ENCODE data around the gene LRP5.

The LRP5 gene

DNA sequence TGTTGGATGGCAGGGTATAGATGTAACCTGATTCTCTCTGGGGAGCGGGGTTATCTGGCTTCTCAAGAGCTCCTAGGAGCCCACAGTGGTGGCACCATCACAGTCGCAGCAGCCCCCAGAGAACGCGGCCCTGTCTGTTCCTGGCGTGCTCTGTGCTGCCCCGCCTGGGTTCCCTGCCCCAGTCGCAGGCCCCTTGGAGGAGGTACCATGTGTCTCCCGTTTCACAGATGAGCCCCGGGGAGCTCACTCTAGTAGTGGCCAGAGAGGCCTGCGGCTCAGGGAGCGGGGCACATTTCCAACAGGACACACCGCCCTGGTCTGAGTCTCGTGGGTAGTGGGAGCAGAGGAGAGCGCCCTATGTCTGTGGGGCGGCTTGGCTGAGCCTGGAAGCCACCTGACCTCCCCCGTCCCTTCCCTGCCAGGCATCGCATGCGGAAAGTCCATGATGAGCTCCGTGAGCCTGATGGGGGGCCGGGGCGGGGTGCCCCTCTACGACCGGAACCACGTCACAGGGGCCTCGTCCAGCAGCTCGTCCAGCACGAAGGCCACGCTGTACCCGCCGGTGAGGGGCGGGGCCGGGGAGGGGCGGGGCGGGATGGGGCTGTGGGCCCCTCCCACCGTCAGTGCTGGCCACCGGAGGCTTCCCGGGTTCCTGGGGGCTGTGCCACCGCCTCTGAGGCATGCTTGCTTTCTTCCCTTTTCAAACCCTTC, 127.1 kb downstream of the LRP5 start:
- Histone ChIP-seq H3K4me3 (ENCODE audit: insufficient read depth in 1 of 2, low read depth in 1 of 2, low read length in 2 of 2) (no peak overlapping the region), H3K9me3 (ENCODE audit: control insufficient read depth, low read length) (no peaks in the 10 kb centered on the region), H3K4ac (ENCODE audit: low read depth in 1 of 2, low read length in 2 of 2) (peak overlapping the region; percentile 44 to 66), H3K27me3 (ENCODE audit: control insufficient read depth in 1 of 2, insufficient read depth in 1 of 2, low read length in 2 of 2) (no peaks in the 10 kb centered on the region), H3K27ac (ENCODE audit: low read length, poor library complexity, severe bottlenecking) (peak overlapping the region; percentile 88), H2BK15ac (ENCODE audit: low read depth, poor library complexity, severe bottlenecking) (no peak overlapping the region), H3K9ac (ENCODE audit: low read length) (no peak overlapping the region), H3K23ac (ENCODE audit: low read length in 2 of 2) (no peak overlapping the region), H2AK5ac (ENCODE audit: low read length, severe bottlenecking) (peak overlapping the region; percentile 69), H3K18ac (ENCODE audit: low read depth in 1 of 2, low read length in 2 of 2) (peak overlapping the region in 1 of 2 experiments; percentile 58), H3K79me1 (replicated peaks; ENCODE audit: low read length, poor library complexity, severe bottlenecking) (peaks cover 2% of the 10 kb centered on the region), H3K36me3 (ENCODE audit: control insufficient read depth in 1 of 2, insufficient read depth in 2 of 2, low read depth in 1 of 2, low read length in 2 of 2) (peaks cover 6 to 44% of the 10 kb centered on the region in 2 experiments), H4K91ac (ENCODE audit: low read length) (peak overlapping the region; percentile 65), H3K14ac (ENCODE audit: low read length in 2 of 2) (no peak overlapping the region), H4K8ac (ENCODE audit: low read length) (peak overlapping the region; percentile 35), H2BK120ac (ENCODE audit: low read depth, low read length) (no peak overlapping the region), H3K4me1 (ENCODE audit: control insufficient read depth, insufficient read depth, low read depth, low read length) (peaks cover 59% of the 10 kb centered on the region), H2BK5ac (ENCODE audit: low read depth, low read length, poor library complexity, severe bottlenecking) (peak overlapping the region; percentile 69), H3K4me2 (ENCODE audit: low read length, poor library complexity, severe bottlenecking) (no peak overlapping the region), H2BK12ac (ENCODE audit: low read length in 2 of 2) (peak overlapping the region in 1 of 2 experiments; percentile 81), H2AFZ (ENCODE audit: low read depth, low read length) (no peak overlapping the region)
- 72% methylated on average over 35 of the region's 38 CpGs for WGBS
- no peak for DNase-seq

DNA sequence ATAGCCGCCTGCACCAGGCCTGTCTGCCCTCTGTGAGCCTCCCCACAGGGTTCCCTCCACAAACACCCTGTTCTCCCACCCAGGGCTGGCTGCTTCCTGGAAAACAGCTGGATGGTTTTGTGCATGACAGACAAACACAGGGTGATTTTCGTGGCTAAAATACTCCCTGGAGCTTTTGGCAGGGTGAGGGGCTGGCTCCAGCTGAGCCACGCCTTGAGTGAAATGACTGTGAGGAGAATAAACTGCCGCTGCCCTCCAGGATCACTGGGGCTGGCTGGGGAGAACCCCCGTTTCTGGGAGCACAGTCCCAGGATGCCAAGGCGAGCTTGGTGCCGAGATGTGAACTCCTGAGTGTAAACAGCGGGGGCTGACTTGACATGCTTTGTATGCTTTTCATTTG, 127.8 kb downstream of the LRP5 start:
- peak overlapping the region; percentile 5 for H3K4me2 ChIP-seq (ENCODE audit: low read length, poor library complexity, severe bottlenecking)
- peak overlapping the region; percentile 77 for H3K27ac ChIP-seq (ENCODE audit: low read length, poor library complexity, severe bottlenecking)
- H3K79me1 ChIP-seq (replicated peaks; ENCODE audit: low read length, poor library complexity, severe bottlenecking), result peaks cover 2% of the 10 kb centered on the region
- H2BK15ac ChIP-seq (ENCODE audit: low read depth, poor library complexity, severe bottlenecking), result no peak overlapping the region
- no peak for DNase-seq
- no peak overlapping the region for H3K4me3 ChIP-seq (ENCODE audit: insufficient read depth in 1 of 2, low read depth in 1 of 2, low read length in 2 of 2)
- no peak overlapping the region for H2AFZ ChIP-seq (ENCODE audit: low read depth, low read length)
- H4K8ac ChIP-seq (ENCODE audit: low read length), result no peak overlapping the region
- H3K27me3 ChIP-seq (ENCODE audit: control insufficient read depth in 1 of 2, insufficient read depth in 1 of 2, low read length in 2 of 2), result no peaks in the 10 kb centered on the region
- no peak overlapping the region for H4K91ac ChIP-seq (ENCODE audit: low read length)
- H3K36me3 ChIP-seq (ENCODE audit: control insufficient read depth in 1 of 2, insufficient read depth in 2 of 2, low read depth in 1 of 2, low read length in 2 of 2), result peaks cover 3 to 39% of the 10 kb centered on the region in 2 experiments
- H2BK120ac ChIP-seq (ENCODE audit: low read depth, low read length), result no peak overlapping the region
- H3K14ac ChIP-seq (ENCODE audit: low read length in 2 of 2), result no peak overlapping the region
- no peaks in the 10 kb centered on the region for H3K9me3 ChIP-seq (ENCODE audit: control insufficient read depth, low read length)
- peak overlapping the region; percentile 22 to 49 for H3K4ac ChIP-seq (ENCODE audit: low read depth in 1 of 2, low read length in 2 of 2)
- 68% methylated on average over 8 of the region's 8 CpGs for WGBS
- peak overlapping the region in 1 of 2 experiments; percentile 83 for H3K18ac ChIP-seq (ENCODE audit: low read depth in 1 of 2, low read length in 2 of 2)
- H2AK5ac ChIP-seq (ENCODE audit: low read length, severe bottlenecking), result peak overlapping the region; percentile 75
- H3K4me1 ChIP-seq (ENCODE audit: control insufficient read depth, insufficient read depth, low read depth, low read length), result peaks cover 59% of the 10 kb centered on the region
- peak overlapping the region; percentile 7 for H3K9ac ChIP-seq (ENCODE audit: low read length)
- H3K23ac ChIP-seq (ENCODE audit: low read length in 2 of 2), result no peak overlapping the region
- peak overlapping the region in 1 of 2 experiments; percentile 12 for H2BK12ac ChIP-seq (ENCODE audit: low read length in 2 of 2)
- no peak overlapping the region for H2BK5ac ChIP-seq (ENCODE audit: low read depth, low read length, poor library complexity, severe bottlenecking)

DNA sequence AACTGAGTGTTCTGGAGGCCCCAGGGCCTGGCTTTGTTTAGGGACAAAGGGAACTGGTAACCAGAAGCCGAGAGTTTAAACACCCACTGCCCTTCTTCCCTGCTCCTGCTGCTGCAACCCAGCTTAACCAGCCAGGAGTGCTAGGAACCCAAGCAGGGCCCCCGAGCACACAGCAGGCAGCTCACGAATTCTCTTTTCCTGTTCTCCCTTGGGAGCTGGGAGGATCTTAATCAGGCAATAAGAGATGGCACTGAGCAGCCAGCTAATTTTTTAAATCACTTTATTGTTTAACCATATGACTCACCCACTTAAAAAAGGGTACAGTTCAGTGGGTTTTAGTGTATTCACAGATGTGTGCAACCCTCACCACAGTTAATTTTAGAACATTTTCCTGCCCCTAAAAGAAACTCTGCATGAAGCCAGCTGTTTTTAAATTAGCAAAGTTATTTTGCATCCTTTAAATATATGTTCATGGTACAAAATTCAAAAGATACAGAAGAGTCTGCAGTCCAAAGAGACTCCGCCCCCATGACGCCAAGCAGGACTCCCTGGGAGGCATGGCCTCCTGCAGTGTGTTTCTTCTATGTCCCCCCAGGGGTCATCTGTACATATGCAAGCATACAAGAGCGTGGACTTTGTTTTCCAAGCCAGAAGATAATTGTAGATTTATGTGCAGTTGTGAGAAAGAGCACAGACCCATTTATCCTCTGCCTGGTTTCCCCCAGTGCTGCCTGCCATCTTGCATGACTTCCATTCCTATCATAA, 129.3 kb downstream of the LRP5 start:
- Histone ChIP-seq H3K79me1 (replicated peaks; ENCODE audit: low read length, poor library complexity, severe bottlenecking) (no peaks in the 10 kb centered on the region), H2BK120ac (ENCODE audit: low read depth, low read length) (no peak overlapping the region), H3K4me3 (ENCODE audit: insufficient read depth in 1 of 2, low read depth in 1 of 2, low read length in 2 of 2) (peak overlapping the region in 1 of 2 experiments; percentile 11), H3K36me3 (ENCODE audit: control insufficient read depth in 1 of 2, insufficient read depth in 2 of 2, low read depth in 1 of 2, low read length in 2 of 2) (peaks cover 5 to 40% of the 10 kb centered on the region in 2 experiments), H3K23ac (ENCODE audit: low read length in 2 of 2) (no peak overlapping the region), H3K14ac (ENCODE audit: low read length in 2 of 2) (no peak overlapping the region), H3K18ac (ENCODE audit: low read depth in 1 of 2, low read length in 2 of 2) (peak overlapping the region; percentile 72 to 78), H4K91ac (ENCODE audit: low read length) (peak overlapping the region; percentile 89), H3K4me1 (ENCODE audit: control insufficient read depth, insufficient read depth, low read depth, low read length) (peaks cover 54% of the 10 kb centered on the region), H2AFZ (ENCODE audit: low read depth, low read length) (no peak overlapping the region), H2BK12ac (ENCODE audit: low read length in 2 of 2) (peak overlapping the region; percentile 55 to 78), H2BK5ac (ENCODE audit: low read depth, low read length, poor library complexity, severe bottlenecking) (no peak overlapping the region), H4K8ac (ENCODE audit: low read length) (no peak overlapping the region), H3K27ac (ENCODE audit: low read length, poor library complexity, severe bottlenecking) (peak overlapping the region; percentile 95), H2AK5ac (ENCODE audit: low read length, severe bottlenecking) (peak overlapping the region; percentile 93), H3K27me3 (ENCODE audit: control insufficient read depth in 1 of 2, insufficient read depth in 1 of 2, low read length in 2 of 2) (no peaks in the 10 kb centered on the region), H3K4me2 (ENCODE audit: low read length, poor library complexity, severe bottlenecking) (no peak overlapping the region), H3K9ac (ENCODE audit: low read length) (peak overlapping the region; percentile 58), H3K4ac (ENCODE audit: low read depth in 1 of 2, low read length in 2 of 2) (peak overlapping the region in 1 of 2 experiments; percentile 87), H2BK15ac (ENCODE audit: low read depth, poor library complexity, severe bottlenecking) (no peak overlapping the region), H3K9me3 (ENCODE audit: control insufficient read depth, low read length) (no peaks in the 10 kb centered on the region)
- peak; percentile 83 for DNase-seq
- WGBS, result 28% methylated on average over 3 of the region's 6 CpGs

DNA sequence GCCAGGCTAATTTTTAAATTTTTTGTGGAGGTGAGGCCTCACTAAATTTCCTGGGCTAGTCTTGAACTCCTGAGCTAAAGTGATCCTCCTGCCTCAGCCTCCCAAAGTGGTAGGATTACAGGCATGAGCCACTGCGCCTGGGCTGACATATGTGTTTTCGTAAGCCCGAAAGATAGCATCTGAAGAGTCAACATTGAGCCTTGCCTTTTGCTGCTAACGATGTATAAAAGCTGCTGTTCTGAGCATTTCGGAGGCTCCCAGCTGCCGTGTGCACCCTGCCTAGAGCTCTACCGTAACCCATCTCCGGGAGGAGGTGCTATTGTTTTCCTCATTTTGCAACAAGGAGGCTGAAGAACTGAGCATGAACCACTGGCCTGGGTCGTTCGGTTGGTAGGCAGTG, 130.0 kb downstream of the LRP5 start:
- Histone ChIP-seq H3K4me2 (ENCODE audit: low read length, poor library complexity, severe bottlenecking) (no peak overlapping the region), H3K18ac (ENCODE audit: low read depth in 1 of 2, low read length in 2 of 2) (peak overlapping the region; percentile 48 to 59), H3K27me3 (ENCODE audit: control insufficient read depth in 1 of 2, insufficient read depth in 1 of 2, low read length in 2 of 2) (no peaks in the 10 kb centered on the region), H2AFZ (ENCODE audit: low read depth, low read length) (no peak overlapping the region), H2BK12ac (ENCODE audit: low read length in 2 of 2) (peak overlapping the region; percentile 28 to 45), H3K23ac (ENCODE audit: low read length in 2 of 2) (no peak overlapping the region), H3K14ac (ENCODE audit: low read length in 2 of 2) (no peak overlapping the region), H3K9ac (ENCODE audit: low read length) (no peak overlapping the region), H3K79me1 (replicated peaks; ENCODE audit: low read length, poor library complexity, severe bottlenecking) (no peaks in the 10 kb centered on the region), H3K4me3 (ENCODE audit: insufficient read depth in 1 of 2, low read depth in 1 of 2, low read length in 2 of 2) (no peak overlapping the region), H3K36me3 (ENCODE audit: control insufficient read depth in 1 of 2, insufficient read depth in 2 of 2, low read depth in 1 of 2, low read length in 2 of 2) (peaks cover 9 to 40% of the 10 kb centered on the region in 2 experiments), H3K9me3 (ENCODE audit: control insufficient read depth, low read length) (no peaks in the 10 kb centered on the region), H4K91ac (ENCODE audit: low read length) (peak overlapping the region; percentile 65), H2BK120ac (ENCODE audit: low read depth, low read length) (no peak overlapping the region), H2BK15ac (ENCODE audit: low read depth, poor library complexity, severe bottlenecking) (peak overlapping the region; percentile 3), H2AK5ac (ENCODE audit: low read length, severe bottlenecking) (peak overlapping the region; percentile 47), H3K27ac (ENCODE audit: low read length, poor library complexity, severe bottlenecking) (peak overlapping the region; percentile 95), H2BK5ac (ENCODE audit: low read depth, low read length, poor library complexity, severe bottlenecking) (no peak overlapping the region), H4K8ac (ENCODE audit: low read length) (peak overlapping the region; percentile 27), H3K4me1 (ENCODE audit: control insufficient read depth, insufficient read depth, low read depth, low read length) (peaks cover 49% of the 10 kb centered on the region), H3K4ac (ENCODE audit: low read depth in 1 of 2, low read length in 2 of 2) (peak overlapping the region; percentile 5 to 53)
- WGBS, result 94% methylated on average over 10 of the region's 10 CpGs
- no peak for DNase-seq
